Measurements from ENCODE around the gene PTPRN.

GRCh38 chr2:219358170-219359075 is 49.2 kb upstream of the PTPRN start:
- TF ChIP-seq NFIC (IDR thresholded peaks at IDR 0.05) (no peak), REST (IDR thresholded peaks at IDR 0.05; ENCODE audit: low read depth) (no peak), EP300 (IDR thresholded peaks at IDR 0.05; ENCODE audit: borderline replicate concordance) (no peak), CREB1 (IDR thresholded peaks at IDR 0.05; ENCODE audit: low read depth) (no peak), RAD21 (IDR thresholded peaks at IDR 0.05; ENCODE audit: low read depth) (no peak), TCF12 (IDR thresholded peaks at IDR 0.05; ENCODE audit: low read depth) (no peak), FOXM1 (IDR thresholded peaks at IDR 0.05; ENCODE audit: borderline replicate concordance, low read depth) (no peak)
